ENCODE data around the gene ASCC2.
A peak's percentile ranks its signal among the peaks of the same experiment; 100 is the strongest.

The ASCC2 gene

DNA sequence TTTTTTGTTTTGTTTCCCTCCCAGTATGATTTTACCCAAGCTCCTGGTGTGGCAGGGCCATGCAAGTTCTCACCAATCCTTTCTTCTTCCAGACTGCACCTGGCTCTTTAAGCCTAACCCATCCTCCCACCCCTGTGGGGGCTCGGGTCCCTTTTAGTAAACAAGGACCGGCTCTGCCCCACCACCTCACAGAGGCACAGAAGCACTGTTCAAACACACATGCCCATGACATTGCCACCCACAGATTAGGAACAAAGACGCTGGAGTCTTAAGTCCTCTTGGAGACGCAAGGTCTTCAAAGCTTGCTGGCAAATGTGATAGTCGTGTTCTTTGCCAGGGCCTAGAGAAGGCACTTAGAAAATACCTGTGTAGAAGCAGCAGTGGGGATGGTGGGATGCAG, 52.0 kb downstream of the ASCC2 start:
- ATAC-seq: no peak
- TF ChIP-seq ISL1 (CRISPR knock-in tag; IDR thresholded peaks at IDR 0.05): no peak
- no peak for TF ChIP-seq SNAI2 (CRISPR knock-in tag; IDR thresholded peaks at IDR 0.05)
- TF ChIP-seq ZNF8 (CRISPR knock-in tag; IDR thresholded peaks at IDR 0.05): no peak
- no peak for TF ChIP-seq CSDC2 (CRISPR knock-in tag; IDR thresholded peaks at IDR 0.05)
- TF ChIP-seq POU6F1 (CRISPR knock-in tag; IDR thresholded peaks at IDR 0.05; ENCODE audit: borderline replicate concordance, low read depth): no peak
- TF ChIP-seq TCF4 (CRISPR knock-in tag; IDR thresholded peaks at IDR 0.05; ENCODE audit: borderline replicate concordance): no peak
- TF ChIP-seq ESRRG (CRISPR knock-in tag; IDR thresholded peaks at IDR 0.05): no peak
- TF ChIP-seq, protein P1, sequence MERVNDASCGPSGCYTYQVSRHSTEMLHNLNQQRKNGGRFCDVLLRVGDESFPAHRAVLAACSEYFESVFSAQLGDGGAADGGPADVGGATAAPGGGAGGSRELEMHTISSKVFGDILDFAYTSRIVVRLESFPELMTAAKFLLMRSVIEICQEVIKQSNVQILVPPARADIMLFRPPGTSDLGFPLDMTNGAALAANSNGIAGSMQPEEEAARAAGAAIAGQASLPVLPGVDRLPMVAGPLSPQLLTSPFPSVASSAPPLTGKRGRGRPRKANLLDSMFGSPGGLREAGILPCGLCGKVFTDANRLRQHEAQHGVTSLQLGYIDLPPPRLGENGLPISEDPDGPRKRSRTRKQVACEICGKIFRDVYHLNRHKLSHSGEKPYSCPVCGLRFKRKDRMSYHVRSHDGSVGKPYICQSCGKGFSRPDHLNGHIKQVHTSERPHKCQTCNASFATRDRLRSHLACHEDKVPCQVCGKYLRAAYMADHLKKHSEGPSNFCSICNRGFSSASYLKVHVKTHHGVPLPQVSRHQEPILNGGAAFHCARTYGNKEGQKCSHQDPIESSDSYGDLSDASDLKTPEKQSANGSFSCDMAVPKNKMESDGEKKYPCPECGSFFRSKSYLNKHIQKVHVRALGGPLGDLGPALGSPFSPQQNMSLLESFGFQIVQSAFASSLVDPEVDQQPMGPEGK (CRISPR knock-in tag; IDR thresholded peaks at IDR 0.05; ENCODE audit: borderline replicate concordance): no peak
- no peak for TF ChIP-seq ARNTL (CRISPR knock-in tag; IDR thresholded peaks at IDR 0.05; ENCODE audit: borderline replicate concordance, low read depth)
- TF ChIP-seq OSR1 (CRISPR knock-in tag; IDR thresholded peaks at IDR 0.05): no peak
- TF ChIP-seq PPARA (CRISPR knock-in tag; IDR thresholded peaks at IDR 0.05; ENCODE audit: borderline replicate concordance): no peak
- TF ChIP-seq ZNF70 (CRISPR knock-in tag; IDR thresholded peaks at IDR 0.05): no peak
- TF ChIP-seq CSRNP3 (CRISPR knock-in tag; IDR thresholded peaks at IDR 0.05): no peak
- TF ChIP-seq RARB (CRISPR knock-in tag; IDR thresholded peaks at IDR 0.05): no peak
- no peak for TF ChIP-seq ZFP3 (CRISPR knock-in tag; IDR thresholded peaks at IDR 0.05)
- no peak for TF ChIP-seq TOX (CRISPR knock-in tag; IDR thresholded peaks at IDR 0.05; ENCODE audit: borderline replicate concordance)

DNA sequence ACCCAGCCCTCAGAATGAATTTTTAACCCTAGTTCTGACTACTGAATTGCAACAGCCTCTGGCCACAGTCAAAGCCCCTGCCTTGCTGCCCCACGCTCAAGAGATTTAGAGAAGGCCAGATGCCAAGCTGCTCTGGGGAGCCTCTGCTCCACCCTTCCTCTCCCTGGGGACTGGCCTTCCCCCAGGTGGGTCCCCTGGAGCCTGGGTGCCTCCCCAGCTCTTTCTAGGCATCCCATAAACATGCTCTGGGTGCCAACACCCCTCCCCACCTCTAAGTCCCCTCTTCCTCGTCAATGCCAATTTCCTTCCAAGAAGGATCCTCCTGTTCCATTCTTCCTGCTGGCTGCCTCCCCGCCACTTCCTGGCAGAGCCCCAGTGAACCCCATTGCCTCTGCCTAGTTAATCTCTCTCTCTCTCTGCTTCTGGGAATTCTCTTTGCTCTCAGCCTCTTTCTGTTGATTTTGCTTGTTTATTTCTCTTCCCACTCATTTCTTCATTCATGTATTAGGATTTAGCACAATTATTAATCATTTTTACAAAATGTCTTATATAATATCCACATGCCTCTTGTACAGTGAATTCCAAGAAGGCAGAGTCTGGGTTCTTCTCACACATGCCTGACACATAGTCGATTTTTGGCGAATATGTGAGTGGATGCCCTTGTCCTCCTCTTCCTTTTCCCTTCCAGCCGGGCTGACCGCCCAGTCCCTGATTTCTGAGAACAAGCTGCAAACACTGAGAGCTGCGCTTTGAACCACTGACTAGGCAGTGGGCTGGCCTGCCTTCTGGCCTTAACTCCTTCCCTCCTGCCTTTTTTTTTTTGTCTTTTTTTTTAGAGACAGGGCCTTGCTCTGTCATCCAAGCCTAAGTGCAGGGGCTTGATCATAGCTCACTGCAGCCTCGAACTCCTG, 53.4 kb downstream of the ASCC2 start:
- ATAC-seq: no peak
- no peak for TF ChIP-seq BACH2 (CRISPR knock-in tag; IDR thresholded peaks at IDR 0.05; ENCODE audit: borderline replicate concordance)
- TF ChIP-seq ISL1 (CRISPR knock-in tag; IDR thresholded peaks at IDR 0.05): no peak
- TF ChIP-seq ZNF70 (CRISPR knock-in tag; IDR thresholded peaks at IDR 0.05): no peak
- TF ChIP-seq TOX (CRISPR knock-in tag; IDR thresholded peaks at IDR 0.05; ENCODE audit: borderline replicate concordance): no peak
- no peak for TF ChIP-seq GLIS3 (CRISPR knock-in tag; IDR thresholded peaks at IDR 0.05)
- TF ChIP-seq ZNF8 (CRISPR knock-in tag; IDR thresholded peaks at IDR 0.05): no peak
- no peak for TF ChIP-seq RARB (CRISPR knock-in tag; IDR thresholded peaks at IDR 0.05)
- TF ChIP-seq TCF4 (CRISPR knock-in tag; IDR thresholded peaks at IDR 0.05; ENCODE audit: borderline replicate concordance): no peak
- no peak for TF ChIP-seq OSR1 (CRISPR knock-in tag; IDR thresholded peaks at IDR 0.05)
- TF ChIP-seq ZFP3 (CRISPR knock-in tag; IDR thresholded peaks at IDR 0.05): no peak
- no peak for TF ChIP-seq SNAI2 (CRISPR knock-in tag; IDR thresholded peaks at IDR 0.05)
- TF ChIP-seq ZNF565 (CRISPR knock-in tag; conservative IDR thresholded peaks at IDR 0.05; ENCODE audit: low read depth): no peak

GRCh38 chr22:29782061-29782845, 55.8 kb downstream of the ASCC2 start:
- ATAC-seq: peak; percentile 65
- TF ChIP-seq TOX (CRISPR knock-in tag; IDR thresholded peaks at IDR 0.05; ENCODE audit: borderline replicate concordance): no peak
- TF ChIP-seq ESRRG (CRISPR knock-in tag; IDR thresholded peaks at IDR 0.05): no peak

DNA sequence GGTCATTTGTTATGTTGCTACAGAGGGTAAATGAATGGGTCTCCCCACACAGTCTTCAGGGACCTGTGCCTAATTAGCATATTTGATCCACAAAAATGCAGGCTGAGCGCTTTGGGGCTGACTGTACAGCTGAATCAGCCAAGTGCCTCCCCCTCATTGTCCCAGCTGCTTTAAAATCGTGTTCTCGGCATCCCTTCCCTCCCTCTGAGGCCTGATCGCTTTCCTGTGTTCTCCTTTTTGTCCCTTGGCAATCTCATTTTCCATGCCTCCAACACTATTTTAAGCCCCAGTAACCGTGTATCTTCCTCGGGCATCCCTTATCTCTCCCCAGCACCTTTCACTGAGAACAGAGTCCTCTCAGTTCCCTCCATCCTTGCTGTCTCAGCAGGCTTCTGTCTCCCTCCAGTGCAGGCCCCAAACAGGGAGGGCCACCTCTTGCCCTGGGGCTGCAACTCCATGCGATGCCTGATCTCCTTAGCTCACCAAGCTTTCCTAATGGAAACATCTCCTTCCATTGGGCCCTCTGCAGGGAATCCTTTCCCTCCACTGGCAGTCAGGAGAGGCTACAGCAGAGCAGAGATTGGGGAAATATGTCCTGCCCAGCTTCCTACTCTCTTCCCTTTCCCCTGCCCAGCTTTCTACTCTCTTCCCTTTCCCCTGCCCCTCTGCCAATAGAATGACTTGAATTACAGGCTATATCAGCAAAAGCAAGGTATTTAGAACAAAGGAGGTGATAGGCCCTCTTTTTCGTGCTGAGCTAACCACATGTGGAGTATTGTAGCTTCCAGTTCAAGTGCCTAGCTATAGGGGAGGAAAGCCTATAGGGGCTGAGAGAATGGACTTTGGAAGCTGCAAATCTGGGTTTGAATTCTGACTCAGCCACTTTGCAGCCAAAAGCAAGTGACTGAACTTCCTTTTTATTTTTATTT, 57.1 kb downstream of the ASCC2 start:
- TF ChIP-seq POU6F1 (CRISPR knock-in tag; IDR thresholded peaks at IDR 0.05; ENCODE audit: borderline replicate concordance, low read depth) (no peak), OSR1 (CRISPR knock-in tag; IDR thresholded peaks at IDR 0.05) (0 out of 2 replicates have a peak, but pooled peaks have one; percentile 37), ZNF70 (CRISPR knock-in tag; IDR thresholded peaks at IDR 0.05) (peak; percentile 96)
- TF ChIP-seq, protein P1 (CRISPR knock-in tag; IDR thresholded peaks at IDR 0.05; ENCODE audit: borderline replicate concordance): no peak
- ATAC-seq: peak; percentile 79

Measured in SK-N-SH treated with all-trans-retinoic acid at 6 μM for 48 hours (cell line).